GM10266 (cell line): ENCODE data around the gene NOS1AP.

Source experiments
- DNase-seq: peaks from one replicate; pipeline ENCODE4 v3.0.0; 2012; ENCODE audit errors: extremely low spot score
- CTCF ChIP-seq: IDR thresholded peaks from 2 replicates; pipeline ENCODE4 v1.5.1; 2012; ENCODE audit warnings: mild to moderate bottlenecking, low read depth; ENCODE audit not compliant: control insufficient read depth, insufficient read depth; ENCODE audit errors: missing control alignments

NOS1AP gene

GRCh38 chr1:162391790-162392563, 322.5 kb downstream of the NOS1AP start:
- DNase-seq = peak; percentile 54
- TF ChIP-seq CTCF = peak; percentile 68

DNA sequence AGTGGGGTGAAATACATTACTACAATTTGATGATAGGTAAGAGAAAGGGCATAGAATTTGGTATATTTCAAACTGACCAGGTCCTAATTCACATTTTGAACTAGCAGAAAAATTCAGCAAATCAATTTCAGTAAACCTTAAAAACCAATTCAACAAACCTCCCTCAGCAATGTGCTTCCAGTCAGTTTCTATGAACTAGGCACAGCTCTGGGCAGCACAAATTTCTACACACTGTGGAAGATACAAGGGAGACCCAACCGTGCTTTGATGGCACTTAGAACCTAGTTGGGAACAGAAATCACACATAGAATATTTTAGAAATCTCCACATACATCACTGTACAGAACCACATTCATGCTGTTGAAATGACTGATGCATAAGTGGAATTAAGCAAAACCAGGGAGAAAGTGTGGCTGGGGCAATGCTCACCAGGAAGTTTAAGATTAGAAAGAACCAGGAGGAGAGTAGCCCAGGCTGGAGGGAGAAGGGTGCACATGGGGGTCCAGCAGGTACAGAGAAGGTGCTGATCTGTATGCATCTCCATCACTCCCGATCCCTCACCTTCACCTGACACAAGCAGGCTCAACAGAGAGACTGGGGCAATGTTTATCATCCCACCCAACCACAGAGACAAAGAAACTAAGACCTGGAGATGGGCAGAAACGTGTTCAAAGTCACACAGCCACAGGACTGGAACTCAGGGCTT, 326.9 kb downstream of the NOS1AP start:
- TF ChIP-seq CTCF = no peak
- DNase-seq = no peak

DNA sequence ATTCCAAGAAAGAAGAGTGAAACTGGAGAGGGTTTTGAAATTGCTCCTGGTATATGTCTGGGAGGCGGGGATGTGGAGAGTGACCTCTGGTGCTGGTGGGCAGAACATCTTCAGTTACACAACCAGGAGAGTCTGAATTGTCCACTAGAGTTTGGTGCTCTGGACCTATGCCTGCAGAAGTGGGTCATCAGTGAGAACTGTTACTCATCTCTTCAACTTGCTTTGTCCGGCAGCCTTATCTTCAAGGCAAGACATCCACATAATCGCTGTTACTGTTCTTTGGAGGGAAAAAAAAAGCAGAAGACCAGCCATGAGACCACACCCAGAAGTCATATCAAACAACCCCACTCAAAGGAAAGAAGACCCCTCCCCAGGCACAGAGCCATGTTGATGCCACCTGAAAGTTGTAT, 327.6 kb downstream of the NOS1AP start:
- no peak for DNase-seq
- TF ChIP-seq CTCF = no peak

GRCh38 chr1:162397943-162398560, 328.6 kb downstream of the NOS1AP start:
- TF ChIP-seq CTCF = no peak
- DNase-seq = no peak

GRCh38 chr1:162398999-162399580, 329.6 kb downstream of the NOS1AP start:
- DNase-seq = no peak
- no peak for TF ChIP-seq CTCF

GRCh38 chr1:162400790-162401355, 331.4 kb downstream of the NOS1AP start:
- no peak for DNase-seq
- no peak for TF ChIP-seq CTCF
